ENCODE data around the gene CCDC68. TPM values are rescaled to one million over a fixed set of nuclear protein-coding genes. Genes with fewer than 3 reads are reported as not detected.

CCDC68 gene
- total and polyA plus RNA-seq, 2 of the 4 experiments (the other 2 are of a cell fraction), result 0.46 to 0.54 TPM

GRCh38 chr18:54928236-54928635 is 31.0 kb downstream of the CCDC68 start:
- no peak overlapping the region for H2BK5ac ChIP-seq (ENCODE audit: low read depth, low read length, poor library complexity, severe bottlenecking)
- ATAC-seq (ENCODE audit: low read depth) (peak; percentile 49), DNase-seq (peak; percentile 33)
- H2AK5ac ChIP-seq (ENCODE audit: low read depth, low read length), result no peak overlapping the region
- no peak overlapping the region for H3K18ac ChIP-seq (ENCODE audit: low read depth, low read length)
- H4K5ac ChIP-seq (ENCODE audit: low read depth, low read length), result no peak overlapping the region
- no peak overlapping the region for H2AFZ ChIP-seq (replicated peaks; ENCODE audit: low read length, poor library complexity)
- H3K56ac ChIP-seq (ENCODE audit: extremely low read depth, insufficient read depth, low read length), result no peak overlapping the region
- no peak overlapping the region for H3K4ac ChIP-seq (ENCODE audit: low read depth, low read length)
- no peaks in the 10 kb centered on the region for H3K27me3 ChIP-seq (ENCODE audit: control insufficient read depth, insufficient read depth, low read length)
- ChIA-PET POLR2A (ENCODE audit: unreplicated experiment) (no interaction called here), CTCF (no interaction called here)
- TF ChIP-seq SMC3 (IDR thresholded peaks at IDR 0.05; ENCODE audit: low read depth, low read length) (no peak), BHLHE40 (IDR thresholded peaks at IDR 0.05; ENCODE audit: low read depth, low read length) (no peak), USF2 (IDR thresholded peaks at IDR 0.05; ENCODE audit: low read depth, low read length) (no peak), ELK1 (IDR thresholded peaks at IDR 0.05; ENCODE audit: borderline replicate concordance, low read depth, low read length) (no peak), MAFK (IDR thresholded peaks at IDR 0.05; ENCODE audit: low read depth, low read length) (no peak), RFX5 (IDR thresholded peaks at IDR 0.05; ENCODE audit: low read depth, low read length) (no peak), RCOR1 (IDR thresholded peaks at IDR 0.05; ENCODE audit: insufficient replicate concordance, low read length) (no peak), MXI1 (IDR thresholded peaks at IDR 0.05; ENCODE audit: borderline replicate concordance, low read depth, low read length) (no peak)
- TF ChIP-seq, protein P1, sequence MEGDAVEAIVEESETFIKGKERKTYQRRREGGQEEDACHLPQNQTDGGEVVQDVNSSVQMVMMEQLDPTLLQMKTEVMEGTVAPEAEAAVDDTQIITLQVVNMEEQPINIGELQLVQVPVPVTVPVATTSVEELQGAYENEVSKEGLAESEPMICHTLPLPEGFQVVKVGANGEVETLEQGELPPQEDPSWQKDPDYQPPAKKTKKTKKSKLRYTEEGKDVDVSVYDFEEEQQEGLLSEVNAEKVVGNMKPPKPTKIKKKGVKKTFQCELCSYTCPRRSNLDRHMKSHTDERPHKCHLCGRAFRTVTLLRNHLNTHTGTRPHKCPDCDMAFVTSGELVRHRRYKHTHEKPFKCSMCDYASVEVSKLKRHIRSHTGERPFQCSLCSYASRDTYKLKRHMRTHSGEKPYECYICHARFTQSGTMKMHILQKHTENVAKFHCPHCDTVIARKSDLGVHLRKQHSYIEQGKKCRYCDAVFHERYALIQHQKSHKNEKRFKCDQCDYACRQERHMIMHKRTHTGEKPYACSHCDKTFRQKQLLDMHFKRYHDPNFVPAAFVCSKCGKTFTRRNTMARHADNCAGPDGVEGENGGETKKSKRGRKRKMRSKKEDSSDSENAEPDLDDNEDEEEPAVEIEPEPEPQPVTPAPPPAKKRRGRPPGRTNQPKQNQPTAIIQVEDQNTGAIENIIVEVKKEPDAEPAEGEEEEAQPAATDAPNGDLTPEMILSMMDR (conservative IDR thresholded peaks at IDR 0.05; ENCODE audit: low read depth, low read length), result no peak
- dilution Hi-C loops (cut with HindIII; ENCODE audit: low sequenced_read_pairs, unreplicated experiment), result no loop called here
- H3K9ac ChIP-seq (ENCODE audit: low read depth, low read length), result no peak overlapping the region
- H3K4me3 ChIP-seq (ENCODE audit: insufficient read depth, low read depth, low read length), result no peak overlapping the region
- no peak overlapping the region for H2BK15ac ChIP-seq (ENCODE audit: low read depth, low read length)
- H4K91ac ChIP-seq (ENCODE audit: insufficient read depth, low read depth, low read length), result no peak overlapping the region
- H3K27ac ChIP-seq (ENCODE audit: insufficient read depth, low read length), result no peak overlapping the region
- H3K79me1 ChIP-seq (ENCODE audit: low read depth in 1 of 2, low read length in 2 of 2), result no peaks in the 10 kb centered on the region
- no CpG with 5 or more reads among the region's 2 CpGs for WGBS, 2 experiments (ENCODE audit: extremely low coverage in 2 of 2, insufficient read length in 1 of 2)
- H3K9me3 ChIP-seq (ENCODE audit: control insufficient read depth, insufficient read depth, low read length), result peaks cover 5% of the 10 kb centered on the region
- no peaks in the 10 kb centered on the region for H4K20me1 ChIP-seq (ENCODE audit: insufficient read depth, low read length)
- H2BK120ac ChIP-seq (ENCODE audit: low read depth, low read length), result no peak overlapping the region
- no peak overlapping the region for H2AK9ac ChIP-seq (replicated peaks; ENCODE audit: low read depth, low read length, poor library complexity)
- H2BK20ac ChIP-seq (ENCODE audit: low read depth, low read length), result no peak overlapping the region
- no peak overlapping the region for H4K8ac ChIP-seq (ENCODE audit: low read depth in 2 of 2, low read length in 2 of 2)
- no TSS peak for BruUV-seq (replicated peaks)
- 0 out of 2 replicates have a peak, but pooled peaks cover 3% of the 10 kb centered on the region for H3K9me1 ChIP-seq (ENCODE audit: insufficient read depth, low read length)
- peaks cover 6% of the 10 kb centered on the region for H3K36me3 ChIP-seq (ENCODE audit: control insufficient read depth, insufficient read depth, low read length)
- intact Hi-C loops (cut with micrococcal nuclease), result no loop called here
- no peaks in the 10 kb centered on the region for H3K4me1 ChIP-seq (ENCODE audit: control insufficient read depth, insufficient read depth, low read length)
- in situ Hi-C loops (cut with MboI; ENCODE audit: low sequenced_read_pairs), result loop anchor here (10.0 kb wide), 1 partner anchor 57 kb away; no protein-coding TSS in a partner anchor
- no peak overlapping the region for H3K14ac ChIP-seq (replicated peaks; ENCODE audit: low read depth, low read length)
- no peak overlapping the region for H3K4me2 ChIP-seq (ENCODE audit: low read depth, low read length)
- H3K23ac ChIP-seq (ENCODE audit: low read depth, low read length), result no peak overlapping the region

Data from IMR-90 (cell line).